Heart left ventricle (tissue), 16 donors: Measurements from ENCODE around the gene AKT1. TPM values are rescaled to one million over a fixed set of nuclear protein-coding genes. Genes with fewer than 3 reads are reported as not detected.

Experiments
- ATAC-seq, 4 donors: fragments of 200-7000 bp; cut with Tn5 transposase; one replicate each; pipeline ENCODE4 v1.9.1; 2020 to 2022; ENCODE audit warnings: moderate library complexity in 4 of 4, mild to moderate bottlenecking in 3 of 4, moderate number of reproducible peaks in 1 of 4
- DNase-seq, 5 donors: peaks; one replicate each; pipeline ENCODE4 v3.0.0-alpha.2; 2020
- H3K27ac ChIP-seq, 12 donors: fragments of 200-600 bp; sonication (generic) in 4 of 12; one replicate each; pipeline versions ENCODE4 v1.5.0 to v1.8.0; 2016 to 2022; ENCODE audit warnings: mild to moderate bottlenecking in 2 of 12
- H3K27me3 ChIP-seq, 9 donors: fragments of 200-600 bp; sonication (generic) in 2 of 9; one replicate each; pipeline versions ENCODE4 v1.5.1 to v1.8.0; 2016 to 2022; ENCODE audit warnings: mild to moderate bottlenecking in 3 of 9
- H3K36me3 ChIP-seq, 9 donors: fragments of 200-600 bp; sonication (generic) in 2 of 9; one replicate each; pipeline versions ENCODE4 v1.5.0 to v1.8.0; 2018 to 2022; ENCODE audit warnings: mild to moderate bottlenecking in 2 of 9
- H3K4me1 ChIP-seq, 12 donors: fragments of 200-600 bp; sonication (generic) in 4 of 12; one replicate each; pipeline versions ENCODE4 v1.5.0 to v1.8.0; 2016 to 2022; ENCODE audit warnings: mild to moderate bottlenecking in 3 of 12
- H3K4me3 ChIP-seq, 12 donors: fragments of 200-600 bp; sonication (generic) in 4 of 12; one replicate each; pipeline versions ENCODE4 v1.5.0 to v1.8.0; 2017 to 2022; ENCODE audit warnings: mild to moderate bottlenecking in 9 of 12, moderate library complexity in 4 of 12
- H3K9me3 ChIP-seq, 12 donors: fragments of 200-600 bp; sonication (generic) in 4 of 12; one replicate each; pipeline versions ENCODE4 v1.5.0 to v1.8.0; 2016 to 2022; ENCODE audit warnings: mild to moderate bottlenecking in 1 of 12
- POLR2A ChIP-seq, 2 donors: fragments of 450-650 bp; IDR thresholded peaks; one replicate each; pipeline ENCODE4 v1.6.1; 2017; ENCODE audit warnings: antibody characterized with exemption in 2 of 2, mild to moderate bottlenecking in 2 of 2, moderate library complexity in 2 of 2
- WGBS, 4 donors: extraction: QIAGEN DNeasy Blood & Tissue Kit in 2 of 4; methylation state at CpG; one replicate each; pipeline versions ENCODE4 v1.1.5 to v1.1.7; 2013 to 2018; 5-methylcytosine and 5-hydroxymethylcytosine counted together
- intact Hi-C, 10 donors: fragments of 100-400 bp; cut with DNase I; formaldehyde crosslinking; loops; one replicate each; pipeline versions ENCODE4 v1.11.1 to v1.14.2; 2022
- polyA plus RNA-seq, 2 donors: library from polyadenylated mRNA; stranded (reverse); fragments of 200-250 nt; gene quantifications; one replicate each; pipeline ENCODE4 v1.2.3, GENCODE V29; 2013
- total RNA-seq, 9 donors: library from RNA; depleted of rRNA in 2 of 9; stranded (reverse); fragments of >200 nt in 2 of 9; fragmentation: NEBNext Ultra II Directional in 3 of 9; extraction: Animal tissue kit (Norgen Biotek cat#: 25700) in 3 of 9; gene quantifications; one replicate each; pipeline versions ENCODE4 v1.1.0 to v1.2.4, GENCODE V29; 2016 to 2023
- TF ChIP-seq, protein P1 (sequence below), 12 donors: fragments of 200-600 bp; sonication (generic) in 4 of 12; IDR thresholded peaks; one replicate each; pipeline versions ENCODE4 v1.5.0 to v1.8.0; 2018 to 2022; ENCODE audit warnings: antibody characterized with exemption in 12 of 12, mild to moderate bottlenecking in 5 of 12
- donor health status: ischemic (EF 13 %, LVEDD 7.1; RV severe dilation, severe dysfunction).
- donor health status: healthy with polysubstance abuse.
- donor health status: DM: no; HTN: yes; CAD: no.
- donor health status: DM: no; HTN: no; CAD: no.
- donor health status: ischemic (EF 25% LVEDD 6.9; RV normal size, moderate dysfunction).
- donor health status: ischemic (EF 25% LVEDD 5.7; RV mildly dilated, moderate dysfunction).
- donor health status: healthy.
- donor health status: DM: yes; HTN: yes; CAD: no.
- donor health status: ischemic (EF 35%, LVEDD 5.7; RV mildly dilated, moderate dysfunction).
- donor health status: nonischemic (EF 11% LVEDD 7.7; RV severe dilation, severe dysfunction).
- donor health status: DM: yes; HTN: yes; CAD: no.
- donor health status: PGD.
- donor health status: ischemic (EF 29% LVEDD 5.4; RV normal size, mild dysfunction).
- donor health status: nonischemic (EF 23%, LVEDD 6.1; RV moderate dilation, normal function).

The AKT1 gene
- total and polyA plus RNA-seq, 11 donors = 108 to 173 (median 135) TPM

DNA sequence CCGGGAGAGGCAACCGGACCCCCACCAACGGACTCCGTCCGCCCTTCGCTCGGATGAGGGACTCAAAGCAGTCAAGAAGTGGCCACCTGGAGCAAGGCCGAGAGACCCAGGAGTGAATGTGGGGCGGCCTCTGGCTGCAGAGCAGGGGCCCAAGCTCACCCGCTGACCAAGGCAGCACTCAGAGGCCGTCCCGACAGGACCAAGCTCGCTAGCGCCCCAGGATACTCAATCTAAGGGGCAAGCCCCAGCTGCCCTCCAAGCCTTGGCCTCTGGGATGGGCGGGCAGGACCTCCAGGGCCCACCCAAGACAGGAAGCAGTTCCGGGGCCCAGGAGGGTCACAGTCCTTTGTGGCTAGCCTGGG is 936 bp downstream of the AKT1 start:
- DNase-seq (peak in 1 of 5 donors; percentile 51), ATAC-seq (peak in 3 of 4 donors; percentile 1 to 25 (median 15))
- Histone ChIP-seq H3K4me3 (peak overlapping the region; percentile 47 to 98 (median 80)), H3K27ac (peak overlapping the region; percentile 41 to 92 (median 80)), H3K4me1 (peaks cover 6 to 78% (median 58%) of the 10 kb centered on the region in 12 donors), H3K36me3 (peaks cover 0 to 30% (median 22%) of the 10 kb centered on the region in 9 donors), H3K27me3 (no peaks in the 10 kb centered on the region), H3K9me3 (no peaks in the 10 kb centered on the region)
- intact Hi-C loops = loop anchor here in 1 of 10 donors (5.0 kb wide), 1 partner anchor 42 kb away; the partner anchor contains the start of gene SIVA1
- TF ChIP-seq, protein P1, sequence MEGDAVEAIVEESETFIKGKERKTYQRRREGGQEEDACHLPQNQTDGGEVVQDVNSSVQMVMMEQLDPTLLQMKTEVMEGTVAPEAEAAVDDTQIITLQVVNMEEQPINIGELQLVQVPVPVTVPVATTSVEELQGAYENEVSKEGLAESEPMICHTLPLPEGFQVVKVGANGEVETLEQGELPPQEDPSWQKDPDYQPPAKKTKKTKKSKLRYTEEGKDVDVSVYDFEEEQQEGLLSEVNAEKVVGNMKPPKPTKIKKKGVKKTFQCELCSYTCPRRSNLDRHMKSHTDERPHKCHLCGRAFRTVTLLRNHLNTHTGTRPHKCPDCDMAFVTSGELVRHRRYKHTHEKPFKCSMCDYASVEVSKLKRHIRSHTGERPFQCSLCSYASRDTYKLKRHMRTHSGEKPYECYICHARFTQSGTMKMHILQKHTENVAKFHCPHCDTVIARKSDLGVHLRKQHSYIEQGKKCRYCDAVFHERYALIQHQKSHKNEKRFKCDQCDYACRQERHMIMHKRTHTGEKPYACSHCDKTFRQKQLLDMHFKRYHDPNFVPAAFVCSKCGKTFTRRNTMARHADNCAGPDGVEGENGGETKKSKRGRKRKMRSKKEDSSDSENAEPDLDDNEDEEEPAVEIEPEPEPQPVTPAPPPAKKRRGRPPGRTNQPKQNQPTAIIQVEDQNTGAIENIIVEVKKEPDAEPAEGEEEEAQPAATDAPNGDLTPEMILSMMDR (IDR thresholded peaks at IDR 0.05) = no peak
- no peak for TF ChIP-seq POLR2A (IDR thresholded peaks at IDR 0.05)
- 0 to 3% (median 2%) methylated on average over 10 to 16 of the region's 16 CpGs for WGBS, 4 donors

DNA sequence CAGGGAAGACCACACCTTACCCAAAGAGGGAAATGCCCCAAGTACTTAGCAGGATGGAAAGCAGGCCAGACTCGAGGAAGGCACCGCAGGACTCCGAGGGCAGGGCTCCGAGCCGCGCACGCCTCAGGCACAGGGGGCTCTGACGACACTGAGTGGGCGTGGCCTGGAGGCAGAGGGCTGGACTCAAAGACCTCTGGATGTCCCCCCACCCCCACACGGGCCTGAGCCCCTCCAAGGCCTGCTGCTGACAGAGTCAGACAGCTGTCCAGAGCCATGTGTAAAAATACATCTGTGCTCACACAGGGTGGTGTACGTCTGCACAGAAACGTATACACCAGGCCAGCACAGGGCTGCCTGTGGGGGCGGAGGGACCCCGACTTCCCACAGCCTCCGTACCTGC is 1.4 kb downstream of the AKT1 start:
- Histone ChIP-seq H3K4me3 (peak overlapping the region; percentile 47 to 98 (median 80)), H3K27me3 (no peaks in the 10 kb centered on the region), H3K27ac (peak overlapping the region in 9 of 12 donors; percentile 3 to 92 (median 86)), H3K36me3 (peaks cover 0 to 35% (median 28%) of the 10 kb centered on the region in 9 donors), H3K4me1 (peaks cover 6 to 75% (median 57%) of the 10 kb centered on the region in 12 donors), H3K9me3 (no peaks in the 10 kb centered on the region)
- peak in 3 of 5 donors; percentile 50 to 70 (median 67) for DNase-seq
- intact Hi-C loops = loop anchor here in 1 of 10 donors (5.0 kb wide), 1 partner anchor 42 kb away; the partner anchor contains the start of gene SIVA1
- peak in 3 of 4 donors; percentile 1 to 12 (median 3) for ATAC-seq
- WGBS, 4 donors = 7 to 12% (median 11%) methylated on average over 15 of the region's 15 CpGs
- TF ChIP-seq, protein P1 (IDR thresholded peaks at IDR 0.05) = no peak

DNA sequence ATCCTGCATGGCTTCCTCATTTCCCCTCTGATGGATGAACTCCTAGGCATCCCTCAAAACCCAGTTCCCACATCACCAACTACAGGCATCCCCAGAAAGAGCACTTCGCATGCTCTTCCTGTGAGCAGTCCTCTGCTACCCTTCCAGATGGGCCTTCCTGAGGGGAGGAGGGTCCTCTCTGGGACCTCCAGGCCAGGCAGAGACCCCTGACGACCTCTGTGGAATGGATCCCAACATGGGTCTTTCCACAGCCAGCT is 1.9 kb downstream of the AKT1 start:
- Histone ChIP-seq H3K9me3 (no peaks in the 10 kb centered on the region), H3K27ac (peak overlapping the region in 5 of 12 donors; percentile 3 to 92 (median 78)), H3K4me1 (peaks cover 6 to 77% (median 56%) of the 10 kb centered on the region in 12 donors), H3K27me3 (no peaks in the 10 kb centered on the region), H3K36me3 (peaks cover 0 to 40% (median 29%) of the 10 kb centered on the region in 9 donors), H3K4me3 (peak overlapping the region in 8 of 12 donors; percentile 8 to 98 (median 82))
- ATAC-seq (no peak), DNase-seq (no peak)
- TF ChIP-seq POLR2A (IDR thresholded peaks at IDR 0.05) = no peak
- TF ChIP-seq, protein P1 (IDR thresholded peaks at IDR 0.05) = no peak
- WGBS, 4 donors = 84 to 93% (median 87%) methylated on average over 2 of the region's 2 CpGs
- intact Hi-C loops = loop anchor here in 1 of 10 donors (5.0 kb wide), 1 partner anchor 41 kb away; the partner anchor contains the start of gene SIVA1

DNA sequence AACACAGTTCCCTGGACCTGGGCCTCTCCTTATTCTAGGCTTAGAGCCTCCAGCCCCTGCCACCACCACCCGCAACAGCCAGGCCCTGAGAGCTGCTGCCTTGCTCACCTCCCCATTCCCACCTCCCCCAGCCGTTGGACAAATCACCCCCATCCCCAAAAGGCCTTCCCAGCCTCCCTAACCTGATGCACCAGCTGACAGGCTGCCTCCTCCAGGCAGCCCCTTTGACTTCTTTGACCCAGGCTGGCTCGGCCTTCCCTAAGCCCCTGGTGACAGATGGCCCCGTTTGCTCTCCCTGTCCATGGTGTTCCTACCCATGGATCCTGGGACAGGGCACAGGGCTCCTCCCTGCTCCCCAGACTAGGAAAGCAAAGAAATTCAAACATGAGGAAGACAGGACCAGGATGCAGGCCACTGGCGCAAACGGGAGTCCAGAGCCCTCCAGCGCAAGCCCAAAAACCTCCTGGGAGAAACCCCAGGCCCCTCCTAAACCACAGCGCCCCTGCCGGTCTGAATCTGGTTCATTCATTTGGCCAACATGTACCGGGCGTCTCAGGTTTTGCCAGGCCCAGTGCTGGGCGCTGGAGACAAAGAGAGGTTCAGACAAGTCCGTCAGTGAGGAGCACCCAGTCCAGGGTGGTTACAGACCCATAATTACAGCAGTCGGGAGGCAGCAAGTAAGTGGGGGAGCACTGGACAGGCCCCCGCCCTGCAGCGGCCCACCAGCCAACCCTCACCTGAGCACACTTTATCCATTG is 2.4 kb downstream of the AKT1 start:
- WGBS, 4 donors = 84 to 88% (median 86%) methylated on average over 16 of the region's 16 CpGs
- Histone ChIP-seq H3K4me3 (peak overlapping the region in 4 of 12 donors; percentile 81 to 98 (median 84)), H3K27me3 (no peaks in the 10 kb centered on the region), H3K9me3 (no peaks in the 10 kb centered on the region), H3K27ac (peak overlapping the region in 5 of 12 donors; percentile 71 to 90 (median 77)), H3K4me1 (peaks cover 6 to 82% (median 58%) of the 10 kb centered on the region in 12 donors), H3K36me3 (peaks cover 0 to 41% (median 33%) of the 10 kb centered on the region in 9 donors)
- no peak for TF ChIP-seq POLR2A (IDR thresholded peaks at IDR 0.05)
- no peak for DNase-seq
- no peak for ATAC-seq
- intact Hi-C loops = loop anchor here in 1 of 10 donors (5.0 kb wide), 1 partner anchor 41 kb away; the partner anchor contains the start of gene SIVA1
